ENCODE results near the gene STXBP6. TPM values are rescaled to one million over a fixed set of nuclear protein-coding genes. Genes with fewer than 3 reads are reported as not detected.

STXBP6 gene
- total RNA-seq, 4 donors from 2014 or later, result 11.9 to 30.5 (median 14.6) TPM

DNA sequence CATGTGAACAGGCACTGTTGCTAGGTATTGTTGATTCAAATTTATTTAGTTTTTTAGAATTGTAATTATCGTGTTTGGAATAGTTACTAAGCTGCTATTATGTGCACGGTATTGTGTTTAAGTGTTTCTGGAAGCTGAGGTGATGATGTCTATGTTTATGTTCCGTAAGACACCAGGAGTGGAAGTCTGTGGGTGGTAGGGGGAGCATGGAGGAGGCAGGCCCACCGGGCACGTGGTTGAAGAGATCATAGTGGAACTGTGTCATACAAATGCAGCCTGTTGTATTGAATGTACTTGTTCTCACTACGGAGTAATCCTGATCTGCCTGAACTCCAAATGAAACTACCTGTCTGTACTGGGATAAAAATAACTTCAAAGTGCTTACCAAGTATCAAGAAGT, 36.1 kb upstream of the STXBP6 start:
- H3K4me1 ChIP-seq, result no peaks in the 10 kb centered on the region
- no peak overlapping the region for H3K27ac ChIP-seq
- no peaks in the 10 kb centered on the region for H3K9me3 ChIP-seq
- DNase-seq, result no peak
- intact Hi-C loops (cut with DNase I; ENCODE audit: low total_unique reads), result no loop called here
- TF ChIP-seq CTCF (IDR thresholded peaks at IDR 0.05) (no peak), POLR2A (IDR thresholded peaks at IDR 0.05) (no peak)
- H3K4me3 ChIP-seq, result no peak overlapping the region
- no peaks in the 10 kb centered on the region for H3K36me3 ChIP-seq
- no peaks in the 10 kb centered on the region for H3K27me3 ChIP-seq

DNA sequence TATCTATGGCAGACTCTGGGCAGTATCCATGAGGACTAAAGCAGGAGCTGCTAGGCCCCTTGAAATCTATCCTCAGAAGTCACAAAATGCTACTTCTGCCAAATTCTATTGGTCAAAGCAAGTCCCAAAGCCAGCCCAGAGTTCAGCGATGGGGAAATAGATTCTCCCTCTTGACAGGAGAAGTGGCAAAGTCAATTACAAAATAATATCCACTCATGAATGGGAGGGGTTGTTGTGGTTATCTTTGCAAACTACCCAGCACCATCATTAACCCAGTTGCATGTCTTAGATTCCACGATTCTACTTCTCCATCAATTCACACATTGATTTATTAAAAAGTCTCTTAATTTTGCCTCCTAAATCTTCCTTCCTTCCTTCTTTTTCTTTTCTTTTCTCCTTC, 30.7 kb upstream of the STXBP6 start:
- Histone ChIP-seq H3K27ac (no peak overlapping the region), H3K4me3 (no peak overlapping the region), H3K27me3 (no peaks in the 10 kb centered on the region), H3K36me3 (no peaks in the 10 kb centered on the region), H3K9me3 (no peaks in the 10 kb centered on the region), H3K4me1 (no peaks in the 10 kb centered on the region)
- TF ChIP-seq POLR2A (IDR thresholded peaks at IDR 0.05) (no peak), CTCF (IDR thresholded peaks at IDR 0.05) (no peak)
- no peak for DNase-seq
- intact Hi-C loops (cut with DNase I; ENCODE audit: low total_unique reads), result no loop called here

DNA sequence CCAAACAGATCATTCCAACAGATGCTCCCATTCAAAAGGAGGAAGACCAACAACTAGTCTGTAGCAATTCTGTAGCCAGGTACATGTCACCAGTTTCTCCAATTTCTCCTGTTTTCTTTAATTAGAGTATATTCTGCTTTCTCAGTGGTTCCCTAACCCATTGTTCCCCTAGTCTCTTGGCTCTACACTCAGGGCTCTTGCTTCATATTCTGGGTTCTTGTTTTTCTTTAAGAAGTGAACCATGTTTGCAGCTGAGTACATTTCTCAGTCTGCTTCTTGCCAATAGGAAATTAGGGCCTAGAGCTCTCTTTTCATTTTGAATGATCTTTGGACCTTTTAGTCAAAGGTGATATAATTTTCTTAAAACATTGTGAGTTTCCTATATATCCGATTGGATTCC, 29.4 kb upstream of the STXBP6 start:
- DNase-seq, result no peak
- H3K36me3 ChIP-seq, result no peaks in the 10 kb centered on the region
- H3K4me1 ChIP-seq, result no peaks in the 10 kb centered on the region
- no peak overlapping the region for H3K27ac ChIP-seq
- no peaks in the 10 kb centered on the region for H3K27me3 ChIP-seq
- TF ChIP-seq CTCF (IDR thresholded peaks at IDR 0.05) (no peak), POLR2A (IDR thresholded peaks at IDR 0.05) (no peak)
- H3K4me3 ChIP-seq, result no peak overlapping the region
- intact Hi-C loops (cut with DNase I; ENCODE audit: low total_unique reads), result no loop called here
- no peaks in the 10 kb centered on the region for H3K9me3 ChIP-seq

GRCh38 chr14:25074099-25074685, 24.2 kb upstream of the STXBP6 start:
- no peaks in the 10 kb centered on the region for H3K9me3 ChIP-seq
- no peak overlapping the region for H3K4me3 ChIP-seq
- no peak for DNase-seq
- intact Hi-C loops (cut with DNase I; ENCODE audit: low total_unique reads), result no loop called here
- H3K27me3 ChIP-seq, result no peaks in the 10 kb centered on the region
- H3K4me1 ChIP-seq, result no peaks in the 10 kb centered on the region
- H3K27ac ChIP-seq, result no peak overlapping the region
- H3K36me3 ChIP-seq, result no peaks in the 10 kb centered on the region
- no peak for TF ChIP-seq POLR2A (IDR thresholded peaks at IDR 0.05)

DNA sequence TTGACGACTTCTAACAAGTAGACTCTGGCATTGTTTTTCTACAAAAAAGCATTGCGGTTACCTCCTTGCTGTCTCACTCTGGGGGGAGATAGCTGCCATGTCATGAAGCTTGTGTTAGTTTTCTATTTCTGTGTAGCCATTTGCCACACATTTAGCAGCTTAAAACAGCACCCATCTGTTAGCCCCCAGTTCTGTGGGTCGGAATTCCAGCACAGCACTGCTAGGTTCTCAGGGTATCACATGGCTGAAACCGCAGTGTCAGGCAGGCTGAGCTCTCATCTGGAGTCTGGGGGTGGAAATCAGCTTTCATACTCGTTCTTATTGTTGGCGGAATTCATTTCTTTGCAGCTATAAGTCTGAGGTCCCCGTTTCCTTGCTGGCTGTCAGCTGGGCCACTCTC, 19.9 kb upstream of the STXBP6 start:
- no peaks in the 10 kb centered on the region for H3K27me3 ChIP-seq
- H3K4me1 ChIP-seq, result no peaks in the 10 kb centered on the region
- no peak for DNase-seq
- H3K9me3 ChIP-seq, result no peaks in the 10 kb centered on the region
- H3K4me3 ChIP-seq, result no peak overlapping the region
- TF ChIP-seq CTCF (IDR thresholded peaks at IDR 0.05) (no peak), POLR2A (IDR thresholded peaks at IDR 0.05) (no peak)
- no peaks in the 10 kb centered on the region for H3K36me3 ChIP-seq
- intact Hi-C loops (cut with DNase I; ENCODE audit: low total_unique reads), result no loop called here
- no peak overlapping the region for H3K27ac ChIP-seq

GRCh38 chr14:25067600-25067999, 17.7 kb upstream of the STXBP6 start:
- DNase-seq, result no peak

More at GRCh38 chr14:25067600-25067999, 17.7 kb upstream of the STXBP6 start:
- no peaks in the 10 kb centered on the region for H3K27me3 ChIP-seq
- H3K4me3 ChIP-seq, result no peak overlapping the region
- no peaks in the 10 kb centered on the region for H3K36me3 ChIP-seq
- no peak for TF ChIP-seq CTCF (IDR thresholded peaks at IDR 0.05)
- TF ChIP-seq POLR2A (IDR thresholded peaks at IDR 0.05), result no peak
- no peaks in the 10 kb centered on the region for H3K4me1 ChIP-seq
- intact Hi-C loops (cut with DNase I; ENCODE audit: low total_unique reads), result no loop called here
- no peaks in the 10 kb centered on the region for H3K9me3 ChIP-seq
- no peak overlapping the region for H3K27ac ChIP-seq

Measured in uterus (tissue), 4 donors.